Activated naive CD4-positive, alpha-beta T cell treated with anti-CD3 and anti-CD28 coated beads for 36 hours (primary cell): ENCODE data around the gene UBE2N. TPM values are rescaled to one million over a fixed set of nuclear protein-coding genes. Genes with fewer than 3 reads are reported as not detected.
"Not testable (repeated sequence)": the region's sequence is repeated elsewhere in the genome, so short reads cannot be mapped to it uniquely, and the experiment has no call there.

Source experiments
- CTCF ChIA-PET: fragments of 350-600 bp; sonication (Branson Sonifier 250); formaldehyde crosslinking; loops from one replicate; lab custom pipeline; 2021; ENCODE audit warnings: antibody characterized with exemption; lab: Charles Lee
- DNase-seq: peaks from one replicate; pipeline ENCODE4 v3.0.0-alpha.2; 2020
- H3K27ac Mint-ChIP-seq: one replicate; pipeline ENCODE4 v1.8.0; 2021; ENCODE audit warnings: mild to moderate bottlenecking, mixed read lengths
- H3K27me3 Mint-ChIP-seq: one replicate; pipeline ENCODE4 v1.8.0; 2021; ENCODE audit warnings: low read depth, mixed read lengths
- H3K36me3 Mint-ChIP-seq: one replicate; pipeline ENCODE4 v1.8.0; 2021; ENCODE audit warnings: low read depth, mixed read lengths
- H3K4me1 Mint-ChIP-seq: one replicate; pipeline ENCODE4 v1.8.0; 2021; ENCODE audit warnings: low read depth, mixed read lengths
- H3K4me3 Mint-ChIP-seq: one replicate; pipeline ENCODE4 v1.8.0; 2021; ENCODE audit warnings: mild to moderate bottlenecking, moderate library complexity, mixed read lengths
- H3K9me3 Mint-ChIP-seq: one replicate; pipeline ENCODE4 v1.8.0; 2021; ENCODE audit warnings: mixed read lengths
- intact Hi-C: fragments of 100-400 bp; cut with micrococcal nuclease; formaldehyde crosslinking; loops from one replicate; pipeline ENCODE4 v1.15.1; 2023
- total RNA-seq, 2 experiments: library from RNA; stranded (reverse); gene quantifications; one replicate each; pipeline ENCODE4 v1.2.3, GENCODE V29; 2021

The UBE2N gene
- total RNA-seq, 2 experiments from 2014 or later: 143 TPM

DNA sequence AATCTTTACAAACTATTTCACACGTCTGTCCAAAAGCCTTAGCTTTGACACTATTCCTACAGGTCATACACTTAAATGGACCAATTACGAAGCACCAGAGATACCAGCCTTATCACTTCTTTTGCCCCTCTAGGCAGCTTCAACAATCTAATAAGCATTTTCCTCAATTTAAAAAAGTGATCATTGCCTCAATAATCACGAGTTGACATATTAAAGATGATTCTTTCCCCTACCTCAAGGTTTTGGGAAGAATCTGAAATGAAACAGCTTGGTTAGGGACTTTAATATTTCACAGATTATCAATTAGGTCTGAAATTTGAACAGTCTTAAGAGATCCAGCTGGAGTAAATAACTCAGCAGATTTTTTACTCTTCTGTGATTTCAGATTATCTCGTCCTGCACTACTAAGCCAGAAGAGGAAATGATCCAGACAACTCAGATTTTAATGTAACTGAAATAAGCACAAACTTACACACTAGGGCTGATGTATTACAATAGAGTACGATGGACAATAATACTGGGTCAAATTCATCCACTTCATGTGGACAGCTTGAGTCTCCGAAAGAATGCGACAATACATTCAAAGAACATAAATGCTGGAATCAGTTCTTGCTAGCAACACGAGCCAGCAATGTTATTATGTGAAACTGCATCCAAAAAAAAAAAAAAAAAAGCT lies 15.9 kb downstream of the UBE2N start:
- Mint-ChIP-seq H3K36me3 (peaks cover 2% of the 10 kb centered on the region), H3K9me3 (no peaks in the 10 kb centered on the region), H3K27ac (peak overlapping the region; percentile 41), H3K27me3 (no peaks in the 10 kb centered on the region), H3K4me3 (no peak overlapping the region), H3K4me1 (peaks cover 89% of the 10 kb centered on the region)
- CTCF ChIA-PET: interaction anchor here (0.9 to 1.4 kb wide), 4 partner anchors 9 to 675 kb away, joined by 3 to 6 read pairs (median 4); no protein-coding TSS in a partner anchor
- intact Hi-C loops: loop anchor here (1.0 kb wide), 1 partner anchor 10 kb away; no protein-coding TSS in a partner anchor
- no peak for DNase-seq

DNA sequence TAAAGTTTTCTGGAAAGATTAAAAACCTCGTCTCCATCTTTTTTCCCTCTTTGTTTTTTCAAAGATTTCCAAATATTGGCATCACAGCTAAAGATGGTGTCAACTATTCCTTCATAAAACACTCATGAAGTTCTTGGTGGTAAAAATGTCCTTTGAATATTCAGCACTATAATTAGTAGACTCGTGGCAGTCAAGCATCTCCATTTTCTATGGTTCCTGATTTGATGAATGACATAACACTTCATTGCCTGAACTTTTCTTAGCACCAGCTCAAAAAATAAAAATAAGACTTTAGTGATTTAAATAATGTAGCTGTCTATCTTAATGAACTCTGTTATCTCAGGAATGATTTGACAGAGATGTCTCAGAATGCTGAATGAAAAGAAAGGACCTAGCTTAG lies 19.7 kb downstream of the UBE2N start:
- DNase-seq: no peak
- H3K4me3 Mint-ChIP-seq: no peak overlapping the region
- H3K27me3 Mint-ChIP-seq: no peaks in the 10 kb centered on the region
- H3K27ac Mint-ChIP-seq: no peak overlapping the region
- H3K9me3 Mint-ChIP-seq: no peaks in the 10 kb centered on the region
- peaks cover 88% of the 10 kb centered on the region for H3K4me1 Mint-ChIP-seq
- CTCF ChIA-PET: interaction anchor here (0.6 to 4.1 kb wide), 4 partner anchors 11 to 835 kb away, joined by 3 to 27 read pairs (median 4); no protein-coding TSS in a partner anchor
- H3K36me3 Mint-ChIP-seq: no peaks in the 10 kb centered on the region
- intact Hi-C loops: loop anchor here (5.0 kb wide), 1 partner anchor 680 kb away; no protein-coding TSS in a partner anchor

DNA sequence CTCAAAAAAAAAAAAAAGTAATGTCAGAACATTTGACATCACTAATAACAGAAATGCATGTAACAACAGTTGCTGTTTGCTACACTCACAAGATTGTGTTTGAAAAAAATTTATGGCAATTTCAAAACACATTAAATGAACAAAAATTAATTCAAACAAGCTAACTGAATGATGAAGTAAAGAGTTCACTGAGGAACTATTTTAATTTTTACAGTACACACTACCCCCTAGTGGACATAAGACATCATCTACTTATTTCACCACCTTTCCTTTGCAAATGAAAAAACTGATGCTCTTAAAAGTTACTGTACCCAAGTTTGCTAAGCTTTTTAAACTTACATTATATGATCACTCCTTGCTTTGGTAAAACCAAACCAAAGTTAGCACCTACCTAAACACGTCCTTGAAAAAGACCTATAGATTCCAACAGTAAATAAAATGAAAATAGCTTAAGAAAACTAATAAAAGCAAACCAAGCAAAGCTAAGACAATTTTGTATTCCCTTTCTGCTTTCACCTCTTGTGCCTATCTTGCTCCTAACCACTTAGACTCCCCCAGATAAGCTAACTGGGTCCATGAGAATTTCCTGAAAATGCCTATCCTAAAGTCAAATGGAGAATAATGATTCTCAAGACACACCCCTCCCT lies 22.2 kb downstream of the UBE2N start:
- no peak for DNase-seq
- peaks cover 3% of the 10 kb centered on the region for H3K36me3 Mint-ChIP-seq
- intact Hi-C loops: loop anchor here (1.0 to 5.0 kb wide), 6 partner anchors 41 to 683 kb away; no protein-coding TSS in a partner anchor
- no peak overlapping the region for H3K27ac Mint-ChIP-seq
- no peak overlapping the region for H3K4me3 Mint-ChIP-seq
- no peaks in the 10 kb centered on the region for H3K9me3 Mint-ChIP-seq
- no peaks in the 10 kb centered on the region for H3K27me3 Mint-ChIP-seq
- peaks cover 88% of the 10 kb centered on the region for H3K4me1 Mint-ChIP-seq
- CTCF ChIA-PET: interaction anchor here (0.6 to 4.1 kb wide), 33 partner anchors 9 to 688 kb away, joined by 3 to 32 read pairs (median 4); no protein-coding TSS in a partner anchor

DNA sequence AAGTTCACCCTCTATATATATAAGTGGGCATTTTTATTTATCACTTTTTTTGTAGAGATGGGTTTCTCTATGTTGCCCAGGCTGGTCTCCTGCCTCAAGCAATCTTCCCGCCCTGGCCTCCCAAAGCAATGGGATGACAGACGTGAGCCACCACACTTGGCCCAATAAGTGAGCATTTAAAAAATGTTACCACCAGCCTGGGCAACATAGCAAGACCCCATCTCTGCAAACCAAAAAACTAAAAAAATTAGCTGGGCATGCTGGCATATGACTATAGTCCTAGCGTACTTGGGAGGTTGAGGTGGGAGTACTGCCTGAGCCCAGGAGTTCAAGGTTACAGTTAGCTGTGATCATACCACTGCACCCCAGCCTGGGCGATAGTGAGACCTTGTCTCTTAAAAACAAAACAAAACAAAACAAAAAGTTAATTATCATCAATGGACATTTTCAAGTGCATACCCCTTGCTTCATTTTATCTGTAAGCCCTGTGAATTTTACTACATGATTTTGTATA lies 23.7 kb downstream of the UBE2N start:
- DNase-seq: no peak
- CTCF ChIA-PET: interaction anchor here (1.3 to 1.6 kb wide), 2 partner anchors 14 to 430 kb away, joined by 6 to 10 read pairs; no protein-coding TSS in a partner anchor
- no peaks in the 10 kb centered on the region for H3K27me3 Mint-ChIP-seq
- H3K27ac Mint-ChIP-seq: no peak overlapping the region
- peaks cover 5% of the 10 kb centered on the region for H3K36me3 Mint-ChIP-seq
- no peaks in the 10 kb centered on the region for H3K9me3 Mint-ChIP-seq
- H3K4me1 Mint-ChIP-seq: peaks cover 85% of the 10 kb centered on the region
- intact Hi-C loops: no loop called here
- H3K4me3 Mint-ChIP-seq: no peak overlapping the region

DNA sequence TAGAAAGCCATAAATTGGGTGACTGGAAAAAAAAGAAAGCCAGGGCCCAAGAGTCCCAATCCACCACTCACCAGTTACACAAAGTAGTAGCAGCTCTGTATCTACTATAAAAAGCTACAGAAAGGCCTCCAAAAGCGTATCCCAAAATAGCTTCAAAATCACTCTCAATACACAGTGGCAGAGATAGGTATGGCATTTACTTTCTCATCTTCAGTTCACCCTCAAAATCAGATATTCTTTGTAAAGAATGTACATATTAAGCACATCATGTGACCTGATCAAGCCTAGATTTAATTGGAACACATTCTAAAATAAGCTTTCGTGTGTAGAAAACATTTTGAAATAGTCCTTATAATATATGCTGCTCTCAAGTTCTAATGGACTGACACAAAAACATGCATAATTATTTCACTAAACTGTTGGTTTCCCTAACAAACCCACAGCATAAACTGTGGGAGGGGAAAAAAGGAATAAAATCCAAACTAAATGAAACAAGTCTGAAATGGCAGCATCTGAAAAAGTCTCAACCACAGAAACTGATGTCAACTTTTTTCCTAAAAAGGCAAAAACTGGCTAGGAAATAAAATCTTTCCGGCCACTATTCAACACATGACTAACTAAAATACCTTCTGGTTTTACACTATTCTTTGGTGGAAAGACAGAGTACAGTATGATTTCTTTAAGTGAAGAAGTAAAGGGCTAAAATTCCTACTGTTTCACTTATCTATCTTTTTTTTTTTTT lies 25.9 kb downstream of the UBE2N start:
- no peak for DNase-seq
- Mint-ChIP-seq H3K9me3 (peaks cover 2% of the 10 kb centered on the region), H3K4me1 (peaks cover 83% of the 10 kb centered on the region), H3K27ac (peak overlapping the region; percentile 79), H3K27me3 (no peaks in the 10 kb centered on the region), H3K36me3 (peaks cover 17% of the 10 kb centered on the region), H3K4me3 (no peak overlapping the region)
- CTCF ChIA-PET: interaction anchor here (0.5 to 2.0 kb wide), 7 partner anchors 11 to 462 kb away, joined by 3 to 6 read pairs (median 4); no protein-coding TSS in a partner anchor
- intact Hi-C loops: loop anchor here (1.0 to 2.0 kb wide), 2 partner anchors 13 to 306 kb away; no protein-coding TSS in a partner anchor

DNA sequence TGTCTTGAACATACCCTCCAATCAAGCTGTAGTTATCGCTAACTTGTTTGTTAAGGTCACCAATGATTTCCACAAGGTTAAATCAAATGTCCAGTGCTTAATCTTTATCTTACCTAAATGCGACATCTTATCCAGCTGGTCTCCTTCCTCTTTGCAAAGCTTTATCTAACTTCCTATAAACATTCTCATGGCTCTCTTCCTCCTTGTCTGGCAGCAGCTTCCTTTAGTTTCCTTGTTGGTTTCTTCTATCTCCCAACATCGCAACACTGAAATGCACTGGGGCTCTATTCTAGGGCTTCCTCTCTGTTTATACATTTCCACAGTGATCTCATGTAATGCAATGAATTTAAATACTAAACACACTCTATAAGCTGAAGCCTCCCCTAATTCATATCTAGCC lies 28.7 kb downstream of the UBE2N start:
- intact Hi-C loops: no loop called here
- Mint-ChIP-seq H3K4me3 (no peak overlapping the region), H3K9me3 (peaks cover 2% of the 10 kb centered on the region), H3K27me3 (no peaks in the 10 kb centered on the region), H3K4me1 (peaks cover 76% of the 10 kb centered on the region), H3K27ac (peak overlapping the region; percentile 63), H3K36me3 (peaks cover 34% of the 10 kb centered on the region)
- no peak for DNase-seq
- CTCF ChIA-PET: interaction anchor here (0.6 to 2.2 kb wide), 4 partner anchors 16 to 689 kb away, joined by 4 to 6 read pairs (median 4); no protein-coding TSS in a partner anchor

DNA sequence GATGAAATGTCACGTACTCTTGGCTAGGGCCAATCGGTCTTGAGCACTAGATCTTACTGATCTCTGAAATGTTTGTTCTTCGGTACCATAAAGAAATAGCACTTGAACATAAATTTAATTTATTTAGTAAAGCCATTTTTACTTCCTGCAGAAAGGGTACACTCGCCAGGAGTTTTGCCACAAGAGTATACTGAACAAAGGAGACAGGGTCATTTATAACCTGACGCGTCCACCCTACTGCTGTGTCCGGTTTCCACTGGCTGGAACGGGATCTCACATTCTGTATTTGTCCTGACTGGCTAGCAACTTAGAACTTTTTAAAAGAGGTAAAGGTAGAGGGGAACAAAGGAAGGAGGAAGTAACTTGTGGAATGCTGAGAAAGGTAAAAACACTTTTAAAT lies 29.4 kb downstream of the UBE2N start:
- Mint-ChIP-seq H3K27ac (peak overlapping the region; percentile 56), H3K36me3 (peaks cover 37% of the 10 kb centered on the region), H3K4me1 (peaks cover 78% of the 10 kb centered on the region)
- intact Hi-C loops, H3K4me3 Mint-ChIP-seq, H3K27me3 Mint-ChIP-seq, H3K9me3 Mint-ChIP-seq, DNase-seq: not testable (repeated sequence)
- CTCF ChIA-PET: interaction anchor here (0.8 to 2.2 kb wide), 3 partner anchors 16 to 690 kb away, joined by 4 to 6 read pairs (median 5); no protein-coding TSS in a partner anchor

DNA sequence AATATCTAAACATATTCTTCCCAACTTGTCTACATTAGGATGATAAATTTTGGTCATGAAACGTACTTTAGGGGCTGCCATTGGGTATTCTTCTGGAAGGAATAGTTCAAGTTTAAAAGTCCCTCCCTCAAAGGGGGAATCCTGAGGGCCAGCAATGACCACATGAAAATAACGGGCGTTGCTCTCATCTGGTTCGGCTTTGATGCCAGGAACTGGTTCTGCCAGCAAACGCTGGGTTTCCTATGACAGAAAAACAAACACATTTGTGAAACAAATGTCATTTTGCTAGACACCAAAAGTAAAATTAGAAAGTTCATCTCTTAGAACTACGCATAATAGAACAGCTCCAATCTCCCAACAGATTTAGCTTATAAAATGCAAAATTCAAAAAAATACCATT lies 30.7 kb downstream of the UBE2N start:
- CTCF ChIA-PET: interaction anchor here (0.5 to 4.6 kb wide), 8 partner anchors 9 to 424 kb away, joined by 3 to 32 read pairs (median 4); partner anchors contain the start of gene MRPL42
- H3K27me3 Mint-ChIP-seq, intact Hi-C loops, H3K9me3 Mint-ChIP-seq, H3K4me3 Mint-ChIP-seq, DNase-seq: not testable (repeated sequence)
- Mint-ChIP-seq H3K27ac (peak overlapping the region; percentile 34), H3K4me1 (peaks cover 69% of the 10 kb centered on the region), H3K36me3 (peaks cover 40% of the 10 kb centered on the region)

DNA sequence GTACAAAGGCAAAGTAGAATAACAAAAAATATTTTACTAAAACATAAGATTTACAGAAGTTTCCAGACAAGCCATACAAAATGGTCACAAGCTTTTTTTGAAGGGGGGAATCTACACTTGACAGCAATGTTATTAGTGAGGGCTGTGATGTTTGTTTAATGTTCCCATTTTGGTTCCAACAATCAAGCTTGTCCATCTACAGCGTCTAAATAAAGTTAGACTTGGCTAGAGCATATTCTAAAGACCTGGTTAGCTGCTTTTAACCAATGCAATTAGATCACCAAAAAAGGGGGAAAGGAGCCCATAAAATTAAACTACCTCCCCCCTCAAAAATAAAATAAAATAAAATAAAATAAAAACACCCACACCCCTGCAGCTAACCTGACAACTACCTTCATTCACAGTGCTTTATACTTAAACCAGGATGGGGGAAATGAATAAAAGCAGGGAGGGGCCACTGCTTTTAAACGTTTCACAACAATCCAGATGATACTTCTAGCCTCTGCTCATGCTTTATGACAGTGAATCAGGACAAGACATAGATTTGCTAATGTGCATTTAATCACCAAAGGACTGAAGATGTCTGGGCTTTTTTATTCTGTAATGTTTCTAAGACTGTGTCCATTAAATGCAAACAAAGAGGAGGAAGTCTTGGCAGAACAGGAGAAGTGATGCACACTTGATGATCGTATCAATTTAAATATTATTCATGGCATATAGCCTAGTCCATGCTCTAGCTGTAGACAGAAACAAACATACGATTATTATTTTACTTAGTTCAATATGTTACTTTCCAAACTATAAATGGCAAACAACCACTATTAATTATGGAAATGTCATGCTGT lies 32.2 kb downstream of the UBE2N start:
- intact Hi-C loops, H3K9me3 Mint-ChIP-seq, DNase-seq, H3K4me3 Mint-ChIP-seq, H3K27me3 Mint-ChIP-seq: not testable (repeated sequence)
- CTCF ChIA-PET: interaction anchor here (0.8 to 4.6 kb wide), 2 partner anchors 11 to 14 kb away, joined by 3 to 32 read pairs; no protein-coding TSS in a partner anchor
- Mint-ChIP-seq H3K27ac (peak overlapping the region; percentile 50), H3K36me3 (peaks cover 40% of the 10 kb centered on the region), H3K4me1 (peaks cover 57% of the 10 kb centered on the region)

DNA sequence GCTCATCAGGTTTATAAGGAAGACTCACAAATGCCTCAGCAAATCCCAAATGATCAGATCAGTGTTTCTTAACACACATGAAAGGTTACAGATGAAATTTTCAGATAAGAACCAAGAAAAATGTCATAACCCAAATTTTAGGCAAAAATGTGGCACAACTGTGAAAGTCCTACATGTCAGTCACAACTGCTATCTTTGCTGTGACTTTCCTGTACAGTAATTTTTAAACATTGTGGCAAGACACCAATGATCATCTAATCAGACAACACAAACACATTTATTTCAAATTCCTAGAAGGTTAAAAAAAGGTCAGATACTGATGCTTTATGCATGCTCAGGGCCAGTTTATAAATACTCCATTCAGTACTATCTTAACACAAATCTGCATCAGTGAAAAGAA lies 32.9 kb downstream of the UBE2N start:
- H3K4me1 Mint-ChIP-seq: peaks cover 53% of the 10 kb centered on the region
- peaks cover 39% of the 10 kb centered on the region for H3K36me3 Mint-ChIP-seq
- CTCF ChIA-PET: interaction anchor here (1.2 to 4.6 kb wide), 3 partner anchors 11 to 28 kb away, joined by 3 to 32 read pairs (median 7); no protein-coding TSS in a partner anchor
- peaks cover 2% of the 10 kb centered on the region for H3K9me3 Mint-ChIP-seq
- no peak overlapping the region for H3K4me3 Mint-ChIP-seq
- DNase-seq: no peak
- peak overlapping the region; percentile 50 for H3K27ac Mint-ChIP-seq
- H3K27me3 Mint-ChIP-seq: no peaks in the 10 kb centered on the region
- intact Hi-C loops: no loop called here

DNA sequence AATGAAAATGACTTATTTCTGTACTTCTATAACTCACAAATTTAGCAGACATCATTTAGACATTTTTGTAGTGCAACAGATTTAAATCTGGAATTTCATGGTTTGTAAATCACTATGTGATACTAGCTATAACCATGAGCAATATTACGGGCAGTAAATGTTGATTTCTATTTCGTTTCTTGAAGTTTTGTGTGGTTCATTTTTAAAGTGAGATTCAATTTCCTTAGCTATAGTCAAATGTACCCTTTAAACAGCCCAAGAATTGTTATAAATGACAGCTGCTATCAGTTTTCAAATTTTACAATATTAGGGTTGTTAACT lies 33.8 kb downstream of the UBE2N start:
- peaks cover 47% of the 10 kb centered on the region for H3K4me1 Mint-ChIP-seq
- CTCF ChIA-PET: interaction anchor here (0.6 to 4.6 kb wide), 4 partner anchors 11 to 422 kb away, joined by 3 to 32 read pairs (median 5); no protein-coding TSS in a partner anchor
- peak overlapping the region; percentile 43 for H3K27ac Mint-ChIP-seq
- H3K4me3 Mint-ChIP-seq: no peak overlapping the region
- H3K27me3 Mint-ChIP-seq: no peaks in the 10 kb centered on the region
- no peak for DNase-seq
- H3K9me3 Mint-ChIP-seq: peaks cover 2% of the 10 kb centered on the region
- intact Hi-C loops: no loop called here
- peaks cover 40% of the 10 kb centered on the region for H3K36me3 Mint-ChIP-seq
